Fibroblast of gingiva (primary cell): ENCODE results near the gene CMTM5.
"Not testable (repeated sequence)": the region's sequence is repeated elsewhere in the genome, so short reads cannot be mapped to it uniquely, and the experiment has no call there.

ENCODE experiments used
- DNase-seq: peaks from one replicate; pipeline ENCODE4 v3.0.0-alpha.2; 2011; ENCODE audit warnings: low read depth

Gene CMTM5

GRCh38 chr14:23378612-23379220 lies 1.9 kb downstream of the CMTM5 start:
- DNase-seq, result no peak

GRCh38 chr14:23379366-23380196 lies 2.7 kb downstream of the CMTM5 start:
- DNase-seq, result no peak

DNA sequence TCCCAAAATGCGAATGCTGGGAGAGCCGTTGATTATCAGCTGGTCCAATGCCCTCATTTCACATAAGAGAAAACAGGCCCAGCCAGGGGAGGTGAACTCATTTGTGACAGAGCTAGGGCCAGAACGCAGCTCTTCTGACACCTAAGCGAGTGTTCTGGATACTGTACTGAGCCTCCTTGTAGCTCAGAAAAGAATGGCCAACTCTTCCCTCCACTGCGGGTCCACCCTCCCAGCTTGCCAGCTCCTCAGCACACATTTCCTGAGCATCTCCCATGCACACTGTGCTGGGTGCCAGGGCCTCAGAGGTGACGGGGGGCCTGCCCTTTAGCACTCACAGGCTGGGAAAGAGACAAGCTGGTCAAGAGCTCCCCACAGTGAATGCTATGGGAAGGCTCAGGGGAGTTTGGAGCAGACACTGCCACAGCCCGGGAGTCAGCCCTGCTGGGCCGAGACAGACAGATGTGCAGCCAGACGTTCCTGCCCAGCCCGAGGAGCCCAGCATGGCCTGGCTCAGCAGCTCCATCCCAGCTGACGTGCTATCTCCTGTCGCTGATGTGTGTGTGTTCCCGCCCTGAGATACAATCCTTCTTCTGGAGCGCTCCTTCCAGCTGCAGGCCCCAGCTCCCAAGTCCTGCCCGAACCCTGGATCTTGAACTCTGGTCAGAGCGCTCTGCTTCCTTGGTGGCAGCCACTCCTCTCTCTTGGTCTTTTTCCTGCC lies 3.5 kb downstream of the CMTM5 start:
- no peak for DNase-seq

DNA sequence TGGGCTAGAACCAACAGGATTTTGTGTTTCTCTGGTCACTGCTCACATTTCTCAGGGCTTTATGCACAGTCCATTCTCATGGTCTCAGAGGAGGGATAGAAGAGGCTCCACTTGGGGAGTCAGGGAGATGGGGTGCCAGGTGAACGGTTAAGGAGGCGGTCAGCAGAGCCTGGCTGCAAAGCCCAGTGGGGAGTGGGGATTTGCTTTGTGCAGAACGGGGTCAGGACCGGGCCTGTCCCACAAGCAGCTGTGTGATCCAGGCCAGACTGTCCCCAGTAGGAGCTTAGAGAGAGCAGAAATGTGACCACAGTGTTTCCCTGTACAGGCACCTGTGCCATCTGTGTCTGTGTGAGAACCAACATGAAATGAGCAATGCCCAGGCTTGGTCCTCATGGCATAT lies 4.1 kb downstream of the CMTM5 start:
- no peak for DNase-seq

DNA sequence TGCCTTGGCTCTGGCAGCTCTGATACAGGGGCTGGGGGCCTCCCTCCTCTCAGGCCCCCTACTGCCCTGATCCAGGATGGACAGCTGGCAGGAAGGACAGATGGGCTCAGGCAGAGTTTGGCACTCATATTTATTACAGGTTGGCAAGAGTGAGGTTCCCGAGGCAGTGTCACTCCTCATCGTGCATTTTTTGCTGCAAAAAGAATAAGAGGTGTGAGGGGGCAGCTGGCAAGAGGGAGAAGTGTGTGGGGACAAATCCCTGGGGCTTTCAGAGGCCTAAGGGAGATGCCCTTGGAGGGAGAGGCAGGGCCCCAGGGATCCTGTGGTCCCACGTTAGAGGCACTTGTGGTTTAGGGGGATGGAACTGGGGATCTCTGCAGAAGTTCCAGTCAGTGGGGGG lies 5.0 kb downstream of the CMTM5 start:
- DNase-seq, result no peak

- DNase-seq, result no peak
Measured at GRCh38 chr14:23382276-23382675, 5.4 kb downstream of the CMTM5 start.

- DNase-seq, result no peak
Measured at GRCh38 chr14:23382731-23383440, 6.0 kb downstream of the CMTM5 start.

GRCh38 chr14:23384364-23385080 lies 7.7 kb downstream of the CMTM5 start:
- no peak for DNase-seq

- DNase-seq, result no peak
Measured at GRCh38 chr14:23385244-23385641, 8.4 kb downstream of the CMTM5 start.

- no peak for DNase-seq
Measured at GRCh38 chr14:23385642-23386265, 8.9 kb downstream of the CMTM5 start.

DNA sequence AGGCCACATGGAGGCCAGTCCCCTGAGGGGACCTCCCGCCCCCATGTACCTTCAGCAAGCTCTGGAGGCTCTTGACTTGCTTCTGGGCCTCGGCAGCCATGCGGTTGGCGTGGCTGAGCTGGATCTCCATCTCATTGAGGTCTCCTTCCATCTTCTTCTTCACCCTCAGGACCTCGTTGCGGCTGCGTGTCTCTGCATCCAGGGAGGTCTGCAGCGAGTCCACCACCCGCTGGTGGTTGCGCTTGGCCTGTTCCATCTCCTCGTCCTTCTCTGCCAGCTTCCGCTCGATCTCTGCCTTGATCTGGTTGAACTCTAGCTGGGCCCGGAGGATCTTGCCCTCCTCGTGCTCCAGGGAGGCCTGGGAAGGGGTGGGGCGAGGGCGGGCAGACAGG lies 9.4 kb downstream of the CMTM5 start:
- DNase-seq, result not testable (repeated sequence)

DNA sequence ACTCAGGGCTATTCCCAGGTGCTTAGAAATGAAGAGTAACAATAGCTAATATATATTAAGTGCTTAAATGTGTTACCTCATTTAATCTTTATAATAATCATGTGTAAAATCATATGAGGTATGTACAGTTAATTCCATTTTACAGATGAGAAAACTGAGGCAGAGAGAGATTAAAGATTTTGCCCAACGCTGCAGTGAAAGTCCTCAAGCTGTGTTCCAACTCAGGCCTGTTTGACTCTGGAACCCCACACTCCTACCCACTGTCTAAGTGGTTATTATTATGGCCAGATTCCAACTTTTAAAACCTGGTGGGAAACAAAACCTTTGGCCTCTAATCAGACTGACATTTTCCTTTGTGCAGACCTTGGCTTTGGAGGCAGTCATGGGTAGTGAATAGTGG lies 10.2 kb downstream of the CMTM5 start:
- DNase-seq, result no peak

GRCh38 chr14:23387916-23388882 lies 11.4 kb downstream of the CMTM5 start:
- no peak for DNase-seq

- no peak for DNase-seq
Measured at GRCh38 chr14:23388996-23389395, 12.2 kb downstream of the CMTM5 start.

DNA sequence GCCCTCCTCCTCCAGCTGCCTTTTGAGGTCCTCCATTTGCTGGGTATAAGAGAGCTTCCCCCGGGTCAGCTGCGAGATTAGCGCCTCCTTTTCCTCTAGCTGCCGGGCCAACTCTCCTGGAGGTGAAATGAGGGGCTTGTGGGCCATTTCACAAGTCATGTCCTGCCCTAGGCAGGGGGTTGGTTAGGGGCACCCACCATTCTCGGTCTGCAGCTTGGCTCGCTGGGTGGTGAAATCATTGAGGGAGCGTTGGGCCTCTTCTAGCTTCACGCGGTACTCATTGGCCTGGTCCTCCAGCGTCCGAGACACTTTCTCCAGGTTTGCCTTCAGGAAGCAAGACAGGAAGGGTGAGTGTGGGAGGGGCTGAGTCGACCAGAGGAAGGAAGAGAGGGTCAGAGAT lies 12.6 kb downstream of the CMTM5 start:
- no peak for DNase-seq

DNA sequence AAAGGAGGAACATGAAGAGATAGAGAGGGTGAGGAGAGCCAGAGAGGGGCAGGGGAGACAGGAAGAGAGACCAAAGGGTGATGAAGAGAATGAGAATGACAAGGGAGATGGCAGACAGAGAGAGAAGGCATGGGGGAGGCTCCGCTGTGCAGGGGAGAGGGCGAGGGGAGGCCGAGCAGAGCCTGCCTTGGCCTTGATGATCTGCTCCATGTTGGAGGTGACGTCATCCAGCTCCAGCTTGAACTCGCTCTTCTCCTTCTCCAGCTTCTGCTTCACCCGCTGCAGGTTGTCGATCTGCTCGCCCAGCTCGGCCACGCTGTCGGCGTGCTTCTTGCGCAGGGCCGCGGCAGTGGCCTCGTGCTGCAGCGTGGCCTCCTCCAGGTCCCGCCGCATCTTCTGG lies 13.0 kb downstream of the CMTM5 start:
- not testable (repeated sequence) for DNase-seq

GRCh38 chr14:23392613-23393012 lies 15.8 kb downstream of the CMTM5 start:
- no peak for DNase-seq

- DNase-seq, result no peak
Measured at GRCh38 chr14:23396126-23396525, 19.3 kb downstream of the CMTM5 start.

DNA sequence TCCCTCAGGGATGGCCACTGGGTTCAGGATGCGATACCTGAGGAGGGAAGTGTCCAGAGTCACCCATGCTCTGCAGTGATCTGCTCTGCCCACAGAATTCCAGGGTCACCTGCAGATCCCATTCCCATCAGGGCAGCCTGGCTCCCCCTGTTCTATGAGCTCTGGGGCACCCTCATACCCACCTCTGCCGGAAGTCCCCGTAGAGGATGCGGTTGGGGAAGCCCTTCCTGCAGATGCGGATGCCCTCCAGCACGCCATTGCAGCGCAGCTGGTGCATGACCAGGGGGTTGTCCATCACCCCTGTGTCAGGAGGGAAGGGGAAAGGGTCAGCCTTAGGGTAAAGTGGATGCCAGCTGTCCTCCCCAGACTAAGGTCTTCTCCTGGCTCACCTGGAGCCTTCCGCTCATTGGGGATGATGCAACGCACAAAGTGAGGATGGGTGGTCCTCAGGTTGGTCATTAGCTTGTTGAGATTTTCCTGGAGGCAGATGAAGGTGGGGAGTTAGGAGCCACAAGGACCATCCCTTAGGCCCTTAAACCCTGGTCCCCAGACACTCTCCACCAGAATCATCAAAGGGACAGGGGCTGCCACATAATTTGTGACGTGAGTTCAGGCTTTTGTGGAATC lies 20.0 kb downstream of the CMTM5 start:
- no peak for DNase-seq

DNA sequence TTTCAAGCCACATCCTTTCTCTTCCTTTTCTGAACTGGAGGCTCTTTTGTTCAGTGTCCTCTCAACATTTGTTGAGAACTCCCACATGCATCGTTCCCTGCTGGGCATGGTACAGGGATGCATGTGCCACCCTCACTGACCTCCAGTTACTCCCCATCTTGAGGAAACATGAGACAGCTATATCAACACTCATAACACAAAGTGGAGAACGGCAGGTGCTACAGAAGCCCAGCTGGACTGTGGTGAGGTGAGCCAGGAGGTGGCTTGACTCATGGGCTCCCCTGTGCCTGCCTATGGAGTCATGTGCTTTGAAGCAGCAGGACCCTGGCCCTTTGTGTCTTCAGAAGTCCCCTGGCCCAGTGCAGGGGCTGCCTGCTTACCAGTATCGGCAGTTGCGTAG lies 21.5 kb downstream of the CMTM5 start:
- DNase-seq, result no peak
